Type B pancreatic cell (in vitro differentiated cells): ENCODE results near the gene GREB1L. TPM values are rescaled to one million over a fixed set of nuclear protein-coding genes. Genes with fewer than 3 reads are reported as not detected.

Experiments
- DNase-seq: peaks from one replicate; pipeline ENCODE4 v3.0.0; 2021; ENCODE audit warnings: mixed read lengths; ENCODE audit not compliant: unreplicated experiment; ENCODE audit errors: extremely low spot score
- H3K27ac Mint-ChIP-seq: 2 replicates; pipeline ENCODE4 v1.8.0; 2021; ENCODE audit warnings: mild to moderate bottlenecking, mixed read lengths
- H3K27me3 Mint-ChIP-seq: 2 replicates; pipeline ENCODE4 v1.8.0; 2021; ENCODE audit warnings: mixed read lengths
- H3K36me3 Mint-ChIP-seq: 2 replicates; pipeline ENCODE4 v1.8.0; 2021; ENCODE audit warnings: mixed read lengths
- H3K4me1 Mint-ChIP-seq: one replicate; pipeline ENCODE4 v1.8.0; 2021; ENCODE audit warnings: mixed read lengths; ENCODE audit not compliant: unreplicated experiment
- H3K4me3 Mint-ChIP-seq: 2 replicates; pipeline ENCODE4 v1.8.0; 2021; ENCODE audit warnings: mild to moderate bottlenecking, mixed read lengths
- H3K9me3 Mint-ChIP-seq: 2 replicates; pipeline ENCODE4 v1.8.0; 2021; ENCODE audit warnings: mixed read lengths
- CTCF ChIP-seq: fragments of 200-600 bp; sonication (generic); conservative IDR thresholded peaks from 2 replicates; pipeline ENCODE4 v1.5.0; 2021; ENCODE audit warnings: antibody characterized with exemption, mild to moderate bottlenecking
- total RNA-seq: library from RNA; stranded (reverse); gene quantifications from 2 replicates; pipeline ENCODE4 v1.2.1, GENCODE V29; 2021; ENCODE audit warnings: low replicate concordance

The GREB1L gene
- total RNA-seq, 1 donor from 2014 or later = 6.5 TPM

DNA sequence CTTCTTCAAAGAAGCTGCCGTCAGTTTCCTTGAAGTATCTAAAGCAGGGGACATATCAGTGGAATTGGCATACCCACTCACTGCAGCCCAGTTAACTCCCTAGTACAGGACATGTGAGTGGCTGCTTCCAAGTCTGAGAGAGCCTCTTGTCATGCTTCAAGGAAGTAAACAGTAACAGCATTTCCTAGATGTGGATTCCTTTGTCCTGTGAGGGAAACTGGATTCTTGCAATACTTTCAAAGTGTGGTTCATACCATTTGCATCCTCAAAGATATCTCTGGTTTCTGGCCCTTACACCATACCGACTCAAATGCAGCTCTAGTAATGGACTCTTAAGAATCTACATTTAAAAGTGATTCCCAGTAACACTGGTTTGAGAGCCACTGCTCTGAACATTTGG lies 271.3 kb downstream of the GREB1L start:
- Mint-ChIP-seq H3K27ac (no peak overlapping the region), H3K27me3 (no peaks in the 10 kb centered on the region), H3K36me3 (peaks cover 35% of the 10 kb centered on the region), H3K4me3 (no peak overlapping the region), H3K4me1 (no peaks in the 10 kb centered on the region), H3K9me3 (no peaks in the 10 kb centered on the region)
- TF ChIP-seq CTCF = no peak
- DNase-seq = no peak

DNA sequence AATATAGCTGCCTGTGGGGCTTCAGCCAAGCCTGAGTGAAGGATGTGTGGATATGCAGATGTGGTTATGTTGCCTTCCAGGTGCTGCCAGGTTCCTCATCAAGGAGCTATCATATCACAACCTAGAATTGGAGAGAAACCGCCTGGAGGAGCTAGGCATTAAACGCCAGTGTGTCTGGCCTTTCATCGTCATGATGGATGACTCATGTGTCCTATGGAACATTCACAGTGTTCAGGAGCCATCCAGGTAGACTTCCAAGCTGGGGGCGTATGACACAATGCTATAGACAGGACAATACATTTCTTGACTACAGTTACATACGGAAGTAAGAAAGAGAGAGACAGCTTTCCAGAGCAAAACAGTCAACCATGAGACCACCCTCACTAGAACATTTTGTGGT lies 271.7 kb downstream of the GREB1L start:
- peaks cover 35% of the 10 kb centered on the region for H3K36me3 Mint-ChIP-seq
- DNase-seq = no peak
- H3K9me3 Mint-ChIP-seq = no peaks in the 10 kb centered on the region
- H3K4me1 Mint-ChIP-seq = no peaks in the 10 kb centered on the region
- no peak for TF ChIP-seq CTCF
- no peak overlapping the region for H3K4me3 Mint-ChIP-seq
- H3K27ac Mint-ChIP-seq = no peak overlapping the region
- no peaks in the 10 kb centered on the region for H3K27me3 Mint-ChIP-seq

- H3K27ac Mint-ChIP-seq = no peak overlapping the region
- no peak for DNase-seq
- H3K27me3 Mint-ChIP-seq = no peaks in the 10 kb centered on the region
- no peaks in the 10 kb centered on the region for H3K9me3 Mint-ChIP-seq
- no peak overlapping the region for H3K4me3 Mint-ChIP-seq
- TF ChIP-seq CTCF = no peak
- no peaks in the 10 kb centered on the region for H3K4me1 Mint-ChIP-seq
- H3K36me3 Mint-ChIP-seq = peaks cover 17% of the 10 kb centered on the region
These were observed 280.5 kb downstream of the GREB1L start for GRCh38 chr18:21522530-21522929.

- Mint-ChIP-seq H3K4me3 (no peak overlapping the region), H3K4me1 (no peaks in the 10 kb centered on the region), H3K36me3 (peaks cover 19% of the 10 kb centered on the region), H3K27me3 (no peaks in the 10 kb centered on the region), H3K27ac (no peak overlapping the region), H3K9me3 (no peaks in the 10 kb centered on the region)
- no peak for TF ChIP-seq CTCF
- DNase-seq = no peak
These were observed 283.9 kb downstream of the GREB1L start for GRCh38 chr18:21525916-21526315.

DNA sequence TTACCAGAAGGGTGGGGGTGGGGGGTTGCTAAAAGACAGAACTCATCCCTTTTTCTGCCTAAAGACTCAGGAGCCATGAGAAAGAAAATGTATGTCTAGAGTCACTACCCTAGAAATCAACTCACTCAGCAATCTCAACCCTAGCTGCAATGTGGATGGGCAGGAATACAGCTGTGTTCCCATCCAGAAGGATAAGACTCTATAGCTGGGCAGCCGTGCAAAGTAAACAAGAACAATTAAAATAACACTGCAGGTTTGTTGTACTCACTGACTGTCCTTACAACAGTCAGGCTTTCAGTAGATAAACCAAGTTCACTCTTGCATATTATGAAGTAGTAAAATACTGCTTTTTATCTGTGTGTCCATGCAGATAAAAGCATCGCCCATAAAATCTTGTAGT lies 284.4 kb downstream of the GREB1L start:
- Mint-ChIP-seq H3K36me3 (peaks cover 19% of the 10 kb centered on the region), H3K9me3 (no peaks in the 10 kb centered on the region), H3K4me1 (no peaks in the 10 kb centered on the region), H3K27me3 (no peaks in the 10 kb centered on the region), H3K4me3 (no peak overlapping the region), H3K27ac (no peak overlapping the region)
- TF ChIP-seq CTCF = no peak
- no peak for DNase-seq

GRCh38 chr18:21534327-21534726 lies 292.3 kb downstream of the GREB1L start:
- Mint-ChIP-seq H3K27me3 (no peaks in the 10 kb centered on the region), H3K9me3 (no peaks in the 10 kb centered on the region), H3K4me1 (no peaks in the 10 kb centered on the region), H3K27ac (no peak overlapping the region), H3K4me3 (no peak overlapping the region), H3K36me3 (peaks cover 14% of the 10 kb centered on the region)
- no peak for TF ChIP-seq CTCF
- no peak for DNase-seq
